Mesenchymal stem cell (in vitro differentiated cells and primary cell): ENCODE data around the gene FRG1.
"Not testable (repeated sequence)": the region's sequence is repeated elsewhere in the genome, so short reads cannot be mapped to it uniquely, and the experiment has no call there.

Source experiments
- DNase-seq: peaks from one replicate; pipeline ENCODE4 v3.0.0-alpha.2; 2013
- H2AFZ ChIP-seq: one replicate; pipeline ENCODE4 v1.6.1; 2013; ENCODE audit warnings: low read depth, mild to moderate bottlenecking, control low read depth, inconsistent platforms, low read length, moderate library complexity
- H2AK5ac ChIP-seq: 2 replicates; pipeline ENCODE4 v1.6.1; 2013; ENCODE audit warnings: low read length, moderate library complexity, mild to moderate bottlenecking, inconsistent platforms; ENCODE audit not compliant: severe bottlenecking
- H2BK120ac ChIP-seq: one replicate; pipeline ENCODE4 v1.6.1; 2013; ENCODE audit warnings: low read depth, mild to moderate bottlenecking, inconsistent platforms, low read length, moderate library complexity
- H2BK12ac ChIP-seq, 2 experiments: one replicate each; pipeline ENCODE4 v1.6.1; 2013; ENCODE audit warnings: inconsistent platforms in 2 of 2, low read length in 2 of 2, mild to moderate bottlenecking in 2 of 2, moderate library complexity in 2 of 2, control low read depth in 1 of 2
- H2BK15ac ChIP-seq: one replicate; pipeline ENCODE4 v1.6.1; 2013; ENCODE audit warnings: mild to moderate bottlenecking, low read depth, inconsistent platforms; ENCODE audit not compliant: poor library complexity, severe bottlenecking
- H2BK5ac ChIP-seq: 2 replicates; pipeline ENCODE4 v1.6.1; 2013; ENCODE audit warnings: low read depth, mild to moderate bottlenecking, low read length, control low read depth, inconsistent platforms; ENCODE audit not compliant: poor library complexity, severe bottlenecking
- H3K14ac ChIP-seq, 2 experiments: one replicate each; pipeline ENCODE4 v1.6.1; 2013; ENCODE audit warnings: inconsistent platforms in 2 of 2, low read length in 2 of 2, control low read depth in 1 of 2, mild to moderate bottlenecking in 1 of 2, moderate library complexity in 1 of 2
- H3K18ac ChIP-seq, 2 experiments: one replicate each; pipeline ENCODE4 v1.6.1; 2013; ENCODE audit warnings: inconsistent platforms in 2 of 2, low read length in 2 of 2, control low read depth in 1 of 2, low read depth in 1 of 2, mild to moderate bottlenecking in 1 of 2
- H3K23ac ChIP-seq, 2 experiments: one replicate each; pipeline ENCODE4 v1.6.1; 2013; ENCODE audit warnings: inconsistent platforms in 2 of 2, low read length in 2 of 2, mild to moderate bottlenecking in 2 of 2, moderate library complexity in 2 of 2, control low read depth in 1 of 2
- H3K27ac ChIP-seq: 2 replicates; pipeline ENCODE4 v1.5.1; 2013; ENCODE audit warnings: mild to moderate bottlenecking, moderate library complexity, low read length, control low read depth, inconsistent platforms; ENCODE audit not compliant: poor library complexity, severe bottlenecking
- H3K27me3 ChIP-seq, 2 experiments: 2 replicates each; pipeline versions ENCODE4 v1.6.1 to v1.7.0; 2013; ENCODE audit warnings: low read length in 2 of 2, mild to moderate bottlenecking in 2 of 2, moderate library complexity in 2 of 2, control low read depth in 1 of 2, inconsistent platforms in 1 of 2; ENCODE audit not compliant: control insufficient read depth in 1 of 2, insufficient read depth in 1 of 2
- H3K36me3 ChIP-seq, 2 experiments: 2 replicates each; pipeline versions ENCODE4 v1.6.1 to v1.7.0; 2013; ENCODE audit warnings: low read length in 2 of 2, control low read depth in 1 of 2, inconsistent platforms in 1 of 2, low read depth in 1 of 2, mild to moderate bottlenecking in 1 of 2; ENCODE audit not compliant: insufficient read depth in 2 of 2, control insufficient read depth in 1 of 2
- H3K4ac ChIP-seq, 2 experiments: one replicate each; pipeline ENCODE4 v1.6.1; 2013; ENCODE audit warnings: inconsistent platforms in 2 of 2, low read length in 2 of 2, mild to moderate bottlenecking in 2 of 2, moderate library complexity in 2 of 2, control low read depth in 1 of 2, low read depth in 1 of 2
- H3K4me1 ChIP-seq: 2 replicates; pipeline ENCODE4 v1.6.1; 2013; ENCODE audit warnings: low read depth, low read length, control low read depth; ENCODE audit not compliant: control insufficient read depth, insufficient read depth
- H3K4me2 ChIP-seq: 2 replicates; pipeline ENCODE4 v1.6.1; 2013; ENCODE audit warnings: low read length, mild to moderate bottlenecking, inconsistent platforms; ENCODE audit not compliant: poor library complexity, severe bottlenecking
- H3K4me3 ChIP-seq, 2 experiments: 2 replicates each; pipeline versions ENCODE4 v1.5.1 to v1.7.0; 2013; ENCODE audit warnings: low read length in 2 of 2, mild to moderate bottlenecking in 2 of 2, control low read depth in 1 of 2, low read depth in 1 of 2; ENCODE audit not compliant: insufficient read depth in 1 of 2
- H3K79me1 ChIP-seq: replicated peaks from 2 replicates; pipeline ENCODE4 v1.6.1; 2013; ENCODE audit warnings: mild to moderate bottlenecking, control low read depth, low read length, inconsistent platforms; ENCODE audit not compliant: poor library complexity, severe bottlenecking
- H3K9ac ChIP-seq: 2 replicates; pipeline ENCODE4 v1.7.0; 2013; ENCODE audit warnings: mild to moderate bottlenecking, low read length, moderate library complexity
- H3K9me3 ChIP-seq: 2 replicates; pipeline ENCODE4 v1.7.0; 2013; ENCODE audit warnings: mild to moderate bottlenecking, low read length; ENCODE audit not compliant: control insufficient read depth
- H4K8ac ChIP-seq: one replicate; pipeline ENCODE4 v1.6.1; 2013; ENCODE audit warnings: inconsistent platforms, mild to moderate bottlenecking, low read length, moderate library complexity
- H4K91ac ChIP-seq: one replicate; pipeline ENCODE4 v1.6.1; 2013; ENCODE audit warnings: mild to moderate bottlenecking, low read length, inconsistent platforms
- WGBS: methylation state at CpG from one replicate; pipeline ENCODE4 v1.1.7; 2013; ENCODE audit warnings: mixed read lengths; 5-methylcytosine and 5-hydroxymethylcytosine counted together

Gene FRG1

DNA sequence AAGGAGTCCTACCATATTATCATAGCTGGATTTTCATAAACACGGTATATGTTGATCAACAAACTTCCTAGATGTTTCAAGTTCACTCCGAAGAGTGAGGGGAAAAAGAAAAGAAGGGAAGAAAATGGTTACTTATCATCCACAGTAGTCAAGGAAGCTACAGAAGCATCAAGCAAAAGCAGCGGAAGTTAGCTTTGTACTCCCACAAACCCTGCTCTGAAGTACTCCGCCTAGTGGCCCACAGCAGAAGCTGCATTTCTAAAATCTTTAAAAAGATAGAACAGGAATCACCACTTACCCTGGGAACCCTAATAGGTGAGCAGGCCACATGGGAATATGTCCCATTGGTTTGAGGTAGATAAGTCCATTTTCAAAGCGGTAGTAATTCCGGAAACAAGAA is 28.5 kb upstream of the FRG1 start:
- Histone ChIP-seq H3K23ac (no peak overlapping the region), H4K8ac (no peak overlapping the region), H2BK5ac (no peak overlapping the region), H2BK120ac (no peak overlapping the region), H4K91ac (no peak overlapping the region), H2BK15ac (no peak overlapping the region), H2BK12ac (no peak overlapping the region), H3K27me3 (no peaks in the 10 kb centered on the region), H2AFZ (no peak overlapping the region), H3K9me3 (no peaks in the 10 kb centered on the region), H3K4me2 (no peak overlapping the region), H3K4me3 (no peak overlapping the region), H3K79me1 (no peaks in the 10 kb centered on the region), H3K36me3 (no peaks in the 10 kb centered on the region), H2AK5ac (no peak overlapping the region), H3K4ac (no peak overlapping the region), H3K18ac (no peak overlapping the region), H3K9ac (no peak overlapping the region), H3K14ac (no peak overlapping the region), H3K4me1 (no peaks in the 10 kb centered on the region), H3K27ac (no peak overlapping the region)
- DNase-seq: no peak
- no CpG with 5 or more reads among the region's 6 CpGs for WGBS

DNA sequence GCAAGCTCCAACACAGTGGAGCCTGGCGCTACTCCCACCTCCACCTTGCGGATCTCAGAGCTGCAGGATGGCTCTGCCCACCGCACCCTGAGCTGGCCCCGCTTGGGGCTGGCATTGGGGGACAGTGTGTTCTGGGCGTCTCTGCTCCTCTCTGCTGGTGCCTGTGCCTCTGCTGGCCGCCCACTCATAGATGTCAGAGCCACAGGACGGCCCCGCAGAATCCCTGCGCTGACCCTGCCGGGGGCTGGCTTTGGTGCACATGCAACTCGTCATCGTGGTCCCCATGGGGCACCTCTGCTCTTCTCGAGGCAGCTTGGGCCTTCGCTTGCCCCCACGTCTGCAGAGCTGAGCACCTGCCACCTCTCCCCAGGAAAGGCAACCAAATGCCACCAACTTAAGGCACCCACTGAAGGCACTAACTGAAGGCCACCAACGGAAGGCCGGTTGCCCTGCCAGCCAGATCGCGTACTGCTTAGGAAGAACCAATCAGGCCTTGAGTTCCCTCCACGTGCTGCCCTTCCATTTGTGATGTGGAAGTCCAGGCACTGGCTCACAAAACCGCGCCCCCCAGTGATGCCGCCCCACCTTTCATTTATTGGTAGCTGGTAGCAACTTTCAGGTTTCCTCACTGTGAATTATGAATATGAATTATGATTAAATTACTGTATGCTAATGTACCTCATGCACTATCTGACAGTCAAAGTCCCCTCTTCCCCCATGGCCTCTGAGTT is 23.3 kb upstream of the FRG1 start:
- H3K27me3 ChIP-seq: no peaks in the 10 kb centered on the region
- H3K18ac ChIP-seq: no peak overlapping the region
- no peaks in the 10 kb centered on the region for H3K4me1 ChIP-seq
- H3K27ac ChIP-seq: no peak overlapping the region
- 90% methylated on average over 23 of the region's 23 CpGs for WGBS
- H2BK5ac ChIP-seq: no peak overlapping the region
- no peaks in the 10 kb centered on the region for H3K36me3 ChIP-seq
- no peak for DNase-seq
- H2AK5ac ChIP-seq: no peak overlapping the region
- no peak overlapping the region for H2BK12ac ChIP-seq
- H2BK15ac ChIP-seq: no peak overlapping the region
- H3K9ac ChIP-seq: no peak overlapping the region
- no peak overlapping the region for H3K4ac ChIP-seq
- peaks cover 18% of the 10 kb centered on the region for H3K9me3 ChIP-seq
- no peak overlapping the region for H4K8ac ChIP-seq
- no peak overlapping the region for H3K4me3 ChIP-seq
- no peak overlapping the region for H4K91ac ChIP-seq
- H3K79me1 ChIP-seq: no peaks in the 10 kb centered on the region
- H3K23ac ChIP-seq: no peak overlapping the region
- H3K4me2 ChIP-seq: no peak overlapping the region
- H2BK120ac ChIP-seq: no peak overlapping the region
- no peak overlapping the region for H3K14ac ChIP-seq
- H2AFZ ChIP-seq: no peak overlapping the region

DNA sequence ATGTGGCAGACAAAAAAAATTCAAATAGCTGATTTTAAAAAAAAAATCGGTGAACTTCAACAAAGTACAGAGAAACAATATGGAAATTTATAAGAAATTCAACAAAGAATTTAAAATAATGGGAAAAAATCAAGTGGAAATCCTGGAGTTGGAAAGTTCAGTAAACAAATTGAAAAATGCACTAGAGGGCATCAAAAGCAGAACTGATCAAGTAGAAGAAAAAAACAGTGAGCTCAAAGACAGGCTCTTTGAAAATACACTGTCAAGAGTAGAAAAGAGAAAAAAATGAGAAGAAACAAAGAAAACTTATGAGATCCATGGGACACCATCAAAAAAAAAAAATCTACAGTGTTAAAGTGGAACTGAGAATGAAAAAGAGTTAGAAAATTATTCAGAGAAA is 19.6 kb upstream of the FRG1 start:
- no peak for DNase-seq
- Histone ChIP-seq H2BK12ac (no peak overlapping the region), H4K91ac (no peak overlapping the region), H3K4me1 (no peaks in the 10 kb centered on the region), H3K18ac (no peak overlapping the region), H3K9ac (no peak overlapping the region), H2AFZ (no peak overlapping the region), H3K27ac (no peak overlapping the region), H3K4ac (no peak overlapping the region), H3K27me3 (no peaks in the 10 kb centered on the region), H2AK5ac (no peak overlapping the region), H3K4me3 (no peak overlapping the region), H3K23ac (no peak overlapping the region), H3K9me3 (peaks cover 28% of the 10 kb centered on the region), H2BK5ac (no peak overlapping the region), H3K14ac (no peak overlapping the region), H3K4me2 (no peak overlapping the region), H2BK15ac (no peak overlapping the region), H2BK120ac (no peak overlapping the region), H3K79me1 (no peaks in the 10 kb centered on the region), H4K8ac (no peak overlapping the region), H3K36me3 (no peaks in the 10 kb centered on the region)
- WGBS: no CpG with 5 or more reads among the region's 1 CpG

DNA sequence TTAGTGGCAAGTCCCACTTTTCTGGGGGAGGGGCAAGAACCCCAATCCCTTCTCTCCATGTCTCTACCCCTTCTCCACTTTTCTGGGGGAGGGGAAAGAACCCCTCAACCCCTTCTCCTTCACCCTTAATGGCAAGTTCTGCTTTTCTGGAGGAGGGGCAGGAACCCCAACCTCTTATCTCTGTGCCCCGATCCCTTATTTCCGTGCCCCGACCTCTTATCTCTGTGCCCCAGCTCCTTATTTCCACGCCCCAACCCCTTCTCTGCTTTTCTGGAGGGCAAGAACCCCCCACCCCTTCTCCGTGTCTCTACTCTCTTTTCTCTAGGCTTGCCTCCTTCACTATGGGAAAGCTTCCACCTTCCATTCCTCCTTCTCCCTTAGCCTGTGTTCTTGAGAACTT is 13.9 kb upstream of the FRG1 start:
- H3K4ac ChIP-seq, H4K91ac ChIP-seq, DNase-seq, H3K4me1 ChIP-seq, H2BK5ac ChIP-seq, H2BK12ac ChIP-seq, H3K23ac ChIP-seq, H2AFZ ChIP-seq, H3K79me1 ChIP-seq, H3K36me3 ChIP-seq, H3K4me3 ChIP-seq, H3K18ac ChIP-seq, H3K27me3 ChIP-seq, H3K14ac ChIP-seq, H2BK120ac ChIP-seq, H3K9ac ChIP-seq, H2BK15ac ChIP-seq, H2AK5ac ChIP-seq, H3K27ac ChIP-seq, H4K8ac ChIP-seq, H3K4me2 ChIP-seq: not testable (repeated sequence)
- WGBS: 85% methylated on average over 5 of the region's 5 CpGs
- H3K9me3 ChIP-seq: peaks cover 12% of the 10 kb centered on the region
